Subcutaneous abdominal adipose tissue (tissue), 5 donors: ENCODE results near the gene RDH11.

Source experiments
- H3K27ac ChIP-seq: one replicate; pipeline ENCODE4 v1.7.0; 2013; ENCODE audit warnings: low read depth, mild to moderate bottlenecking, inconsistent platforms, low read length, moderate library complexity
- H3K27me3 ChIP-seq, 5 donors: one replicate each; pipeline ENCODE4 v1.7.0; 2013; ENCODE audit warnings: low read length in 5 of 5, inconsistent platforms in 1 of 5; ENCODE audit not compliant: control insufficient read depth in 5 of 5, insufficient read depth in 4 of 5
- H3K36me3 ChIP-seq, 5 donors: one replicate each; pipeline ENCODE4 v1.7.0; 2013; ENCODE audit warnings: low read length in 5 of 5; ENCODE audit not compliant: control insufficient read depth in 5 of 5, insufficient read depth in 5 of 5
- H3K4me1 ChIP-seq, 5 donors: one replicate each; pipeline ENCODE4 v1.7.0; 2013; ENCODE audit warnings: low read length in 5 of 5, mild to moderate bottlenecking in 3 of 5, moderate library complexity in 1 of 5; ENCODE audit not compliant: control insufficient read depth in 5 of 5, insufficient read depth in 5 of 5
- H3K4me3 ChIP-seq, 5 donors: one replicate each; pipeline ENCODE4 v1.7.0; 2013; ENCODE audit warnings: low read length in 5 of 5, low read depth in 1 of 5
- H3K9ac ChIP-seq, 5 donors: one replicate each; pipeline ENCODE4 v1.7.0; 2013; ENCODE audit warnings: low read length in 5 of 5, mild to moderate bottlenecking in 4 of 5, moderate library complexity in 3 of 5
- H3K9me3 ChIP-seq, 5 donors: one replicate each; pipeline ENCODE4 v1.7.0; 2013; ENCODE audit warnings: low read length in 5 of 5; ENCODE audit not compliant: control insufficient read depth in 5 of 5
- donor health status: healthy.
- donor health status: healthy.
- donor health status: healthy.
- donor health status: healthy.
- donor health status: healthy.

The RDH11 gene

GRCh38 chr14:67653651-67654280 lies 41.8 kb downstream of the RDH11 start:
- H3K36me3 ChIP-seq, result peaks cover 52 to 89% (median 85%) of the 10 kb centered on the region in 5 donors
- H3K9me3 ChIP-seq, result no peaks in the 10 kb centered on the region
- H3K4me1 ChIP-seq, result peaks cover 0 to 9% (median 6%) of the 10 kb centered on the region in 5 donors
- H3K9ac ChIP-seq, result peak overlapping the region in 1 of 5 donors; percentile 21
- H3K27ac ChIP-seq, result peak overlapping the region; percentile 40
- H3K27me3 ChIP-seq, result no peaks in the 10 kb centered on the region
- no peak overlapping the region for H3K4me3 ChIP-seq

GRCh38 chr14:67652189-67652588 lies 43.4 kb downstream of the RDH11 start:
- peaks cover 63 to 93% (median 87%) of the 10 kb centered on the region in 5 donors for H3K36me3 ChIP-seq
- no peak overlapping the region for H3K4me3 ChIP-seq
- H3K27ac ChIP-seq, result no peak overlapping the region
- H3K4me1 ChIP-seq, result peaks cover 0 to 9% (median 6%) of the 10 kb centered on the region in 5 donors
- no peaks in the 10 kb centered on the region for H3K27me3 ChIP-seq
- H3K9me3 ChIP-seq, result no peaks in the 10 kb centered on the region
- H3K9ac ChIP-seq, result no peak overlapping the region

- no peak overlapping the region for H3K27ac ChIP-seq
- peaks cover 67 to 96% (median 86%) of the 10 kb centered on the region in 5 donors for H3K36me3 ChIP-seq
Measured at GRCh38 chr14:67650694-67651093, 44.9 kb downstream of the RDH11 start.

GRCh38 chr14:67650151-67650550 lies 45.4 kb downstream of the RDH11 start:
- no peaks in the 10 kb centered on the region for H3K9me3 ChIP-seq
- no peaks in the 10 kb centered on the region for H3K27me3 ChIP-seq
- no peak overlapping the region for H3K4me3 ChIP-seq
- H3K9ac ChIP-seq, result no peak overlapping the region
- no peak overlapping the region for H3K27ac ChIP-seq
- peaks cover 0 to 9% (median 6%) of the 10 kb centered on the region in 5 donors for H3K4me1 ChIP-seq
- peaks cover 61 to 94% (median 82%) of the 10 kb centered on the region in 5 donors for H3K36me3 ChIP-seq

More at GRCh38 chr14:67650694-67651093, 44.9 kb downstream of the RDH11 start:
- Histone ChIP-seq H3K4me1 (peaks cover 0 to 9% (median 6%) of the 10 kb centered on the region in 5 donors), H3K9me3 (no peaks in the 10 kb centered on the region), H3K4me3 (no peak overlapping the region), H3K9ac (no peak overlapping the region), H3K27me3 (no peaks in the 10 kb centered on the region)

GRCh38 chr14:67646131-67646530 lies 49.4 kb downstream of the RDH11 start:
- Histone ChIP-seq H3K27ac (no peak overlapping the region), H3K27me3 (no peaks in the 10 kb centered on the region), H3K4me3 (no peak overlapping the region)

GRCh38 chr14:67645414-67645813 lies 50.1 kb downstream of the RDH11 start:
- no peak overlapping the region for H3K27ac ChIP-seq

More at GRCh38 chr14:67646131-67646530, 49.4 kb downstream of the RDH11 start:
- peaks cover 47 to 57% (median 54%) of the 10 kb centered on the region in 5 donors for H3K36me3 ChIP-seq
- no peak overlapping the region for H3K9ac ChIP-seq
- H3K4me1 ChIP-seq, result no peaks in the 10 kb centered on the region
- H3K9me3 ChIP-seq, result no peaks in the 10 kb centered on the region

GRCh38 chr14:67644428-67644827 lies 51.1 kb downstream of the RDH11 start:
- H3K27ac ChIP-seq, result no peak overlapping the region
- H3K4me1 ChIP-seq, result no peaks in the 10 kb centered on the region

More at GRCh38 chr14:67645414-67645813, 50.1 kb downstream of the RDH11 start:
- Histone ChIP-seq H3K4me1 (no peaks in the 10 kb centered on the region), H3K4me3 (no peak overlapping the region), H3K9me3 (no peaks in the 10 kb centered on the region), H3K9ac (no peak overlapping the region), H3K36me3 (peaks cover 40 to 50% (median 46%) of the 10 kb centered on the region in 5 donors), H3K27me3 (no peaks in the 10 kb centered on the region)

GRCh38 chr14:67643713-67644112 lies 51.9 kb downstream of the RDH11 start:
- no peak overlapping the region for H3K9ac ChIP-seq
- H3K36me3 ChIP-seq, result peaks cover 24 to 33% (median 30%) of the 10 kb centered on the region in 5 donors
- H3K27me3 ChIP-seq, result no peaks in the 10 kb centered on the region
- H3K27ac ChIP-seq, result no peak overlapping the region
- H3K9me3 ChIP-seq, result no peaks in the 10 kb centered on the region
- no peak overlapping the region for H3K4me3 ChIP-seq
- no peaks in the 10 kb centered on the region for H3K4me1 ChIP-seq

More at GRCh38 chr14:67644428-67644827, 51.1 kb downstream of the RDH11 start:
- no peaks in the 10 kb centered on the region for H3K27me3 ChIP-seq
- peaks cover 31 to 40% (median 37%) of the 10 kb centered on the region in 5 donors for H3K36me3 ChIP-seq
- no peaks in the 10 kb centered on the region for H3K9me3 ChIP-seq
- H3K9ac ChIP-seq, result no peak overlapping the region
- H3K4me3 ChIP-seq, result no peak overlapping the region

- no peak overlapping the region for H3K9ac ChIP-seq
- H3K9me3 ChIP-seq, result no peaks in the 10 kb centered on the region
- H3K4me1 ChIP-seq, result no peaks in the 10 kb centered on the region
- H3K27me3 ChIP-seq, result no peaks in the 10 kb centered on the region
- H3K27ac ChIP-seq, result no peak overlapping the region
- no peak overlapping the region for H3K4me3 ChIP-seq
- H3K36me3 ChIP-seq, result peaks cover 12 to 18% (median 15%) of the 10 kb centered on the region in 5 donors
Measured at GRCh38 chr14:67641902-67642749, 53.4 kb downstream of the RDH11 start.

GRCh38 chr14:67641480-67641879 lies 54.1 kb downstream of the RDH11 start:
- Histone ChIP-seq H3K9ac (no peak overlapping the region), H3K4me3 (no peak overlapping the region), H3K9me3 (no peaks in the 10 kb centered on the region), H3K4me1 (no peaks in the 10 kb centered on the region), H3K36me3 (peaks cover 5 to 12% (median 10%) of the 10 kb centered on the region in 5 donors), H3K27ac (no peak overlapping the region), H3K27me3 (no peaks in the 10 kb centered on the region)
